Measurements from ENCODE around the gene HAGH. TPM values are rescaled to one million over a fixed set of nuclear protein-coding genes. Genes with fewer than 3 reads are reported as not detected.

HAGH gene
- total RNA-seq, 2 donors from 2014 or later = 208 to 227 TPM

- H3K4me3 ChIP-seq = no peak overlapping the region
- no peak for TF ChIP-seq CTCF (IDR thresholded peaks at IDR 0.05)
- H3K9me3 ChIP-seq = no peaks in the 10 kb centered on the region
- H3K27ac ChIP-seq = no peak overlapping the region
- no peaks in the 10 kb centered on the region for H3K27me3 ChIP-seq
- peaks cover 0 to 3% of the 10 kb centered on the region in 2 donors for H3K4me1 ChIP-seq
- DNase-seq (ENCODE audit: low spot score) = no peak
- peaks cover 66% of the 10 kb centered on the region for H3K36me3 ChIP-seq
Observed at GRCh38 chr16:1818873-1819525, 7.6 kb downstream of the HAGH start.

GRCh38 chr16:1818204-1818872, 8.3 kb downstream of the HAGH start:
- Histone ChIP-seq H3K27ac (no peak overlapping the region), H3K4me3 (no peak overlapping the region), H3K4me1 (no peaks in the 10 kb centered on the region), H3K36me3 (peaks cover 73% of the 10 kb centered on the region), H3K9me3 (no peaks in the 10 kb centered on the region), H3K27me3 (no peaks in the 10 kb centered on the region)
- no peak for TF ChIP-seq CTCF (IDR thresholded peaks at IDR 0.05)
- DNase-seq (ENCODE audit: low spot score) = no peak

- Histone ChIP-seq H3K27me3 (no peaks in the 10 kb centered on the region), H3K27ac (no peak overlapping the region), H3K9me3 (no peaks in the 10 kb centered on the region), H3K4me3 (no peak overlapping the region), H3K4me1 (peaks cover 0 to 5% of the 10 kb centered on the region in 2 donors), H3K36me3 (peaks cover 73% of the 10 kb centered on the region)
- DNase-seq (ENCODE audit: low spot score) = no peak
- no peak for TF ChIP-seq CTCF (IDR thresholded peaks at IDR 0.05)
Observed at GRCh38 chr16:1817716-1818115, 8.9 kb downstream of the HAGH start.

- Histone ChIP-seq H3K4me1 (peaks cover 0 to 9% of the 10 kb centered on the region in 2 donors), H3K36me3 (peaks cover 68% of the 10 kb centered on the region), H3K9me3 (no peaks in the 10 kb centered on the region), H3K27me3 (no peaks in the 10 kb centered on the region), H3K27ac (no peak overlapping the region), H3K4me3 (no peak overlapping the region)
- DNase-seq (ENCODE audit: low spot score) = no peak
- TF ChIP-seq CTCF (IDR thresholded peaks at IDR 0.05) = no peak
Observed at GRCh38 chr16:1817276-1817589, 9.4 kb downstream of the HAGH start.

- Histone ChIP-seq H3K9me3 (no peaks in the 10 kb centered on the region), H3K4me3 (no peak overlapping the region), H3K4me1 (peaks cover 0 to 9% of the 10 kb centered on the region in 2 donors), H3K27ac (no peak overlapping the region), H3K27me3 (no peaks in the 10 kb centered on the region), H3K36me3 (peaks cover 62% of the 10 kb centered on the region)
- DNase-seq (ENCODE audit: low spot score) = no peak
- TF ChIP-seq CTCF (IDR thresholded peaks at IDR 0.05) = no peak
Observed at GRCh38 chr16:1816396-1817275, 10.0 kb downstream of the HAGH start.

Measured in right atrium auricular region (tissue), 2 donors.